NOMO-1 treated with DMSO at 0.1 percent for 48 hours (cell line): ENCODE results near the gene INS.
"Not testable (repeated sequence)": the region's sequence is repeated elsewhere in the genome, so short reads cannot be mapped to it uniquely, and the experiment has no call there.

ENCODE experiments used
- DNase-seq: peaks from one replicate; lab custom pipeline; 2025; ENCODE audit not compliant: unreplicated experiment; lab: John Stamatoyannopoulos, UW

Gene INS

GRCh38 chr11:2135648-2136201 is 25.3 kb downstream of the INS start:
- no peak for DNase-seq

GRCh38 chr11:2135018-2135569 is 25.9 kb downstream of the INS start:
- no peak for DNase-seq

DNA sequence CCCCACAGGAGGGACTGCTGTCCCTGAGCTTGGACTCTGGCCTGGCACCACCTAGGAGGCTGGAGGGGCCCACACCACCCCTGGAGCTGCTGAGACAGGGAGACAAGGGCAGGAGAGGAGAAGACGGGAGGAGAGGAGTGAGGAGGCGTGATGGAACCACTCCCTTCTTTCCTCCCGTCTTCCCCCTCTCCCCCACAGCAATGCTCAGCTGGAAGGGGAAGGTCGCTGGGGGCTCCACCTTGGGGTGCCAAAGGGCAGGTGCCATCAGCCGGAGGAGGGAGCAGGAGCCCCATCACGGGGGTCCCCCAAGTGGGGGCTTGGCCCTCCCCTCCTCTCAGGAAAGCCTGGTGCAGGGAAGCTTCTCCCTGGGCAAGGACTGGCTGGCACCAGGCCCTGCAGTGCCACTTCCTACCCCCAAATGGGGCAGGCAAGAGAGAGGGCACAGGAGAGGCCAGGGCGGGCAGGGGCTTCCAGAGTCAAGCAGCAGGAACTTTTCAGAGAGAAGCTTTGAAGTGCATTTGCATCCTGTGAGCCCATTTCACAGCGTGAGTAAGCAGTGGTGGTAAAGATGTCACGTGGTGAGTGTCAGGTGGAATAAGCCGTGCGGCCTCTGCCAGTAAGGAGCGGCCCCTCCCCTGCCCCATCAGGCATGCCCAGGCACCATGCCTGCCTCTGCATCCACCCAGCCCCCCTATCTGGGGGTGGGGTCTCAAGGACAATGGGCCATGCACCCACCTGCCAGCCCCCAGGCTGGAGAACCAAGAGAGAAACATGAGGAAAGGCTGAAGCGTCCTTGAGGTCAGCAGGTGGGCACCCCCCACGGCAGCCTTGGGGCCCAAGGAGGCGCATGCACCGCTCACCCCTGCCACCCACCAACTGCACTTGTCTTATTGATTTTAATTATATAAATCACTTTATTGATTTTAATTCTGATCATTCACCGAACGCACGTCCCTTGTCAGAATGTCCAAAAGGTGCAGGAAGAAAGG is 26.7 kb downstream of the INS start:
- no peak for DNase-seq

- DNase-seq, result no peak
Observed at GRCh38 chr11:2133241-2134021, 27.6 kb downstream of the INS start.

GRCh38 chr11:2132874-2133240 is 28.2 kb downstream of the INS start:
- no peak for DNase-seq

DNA sequence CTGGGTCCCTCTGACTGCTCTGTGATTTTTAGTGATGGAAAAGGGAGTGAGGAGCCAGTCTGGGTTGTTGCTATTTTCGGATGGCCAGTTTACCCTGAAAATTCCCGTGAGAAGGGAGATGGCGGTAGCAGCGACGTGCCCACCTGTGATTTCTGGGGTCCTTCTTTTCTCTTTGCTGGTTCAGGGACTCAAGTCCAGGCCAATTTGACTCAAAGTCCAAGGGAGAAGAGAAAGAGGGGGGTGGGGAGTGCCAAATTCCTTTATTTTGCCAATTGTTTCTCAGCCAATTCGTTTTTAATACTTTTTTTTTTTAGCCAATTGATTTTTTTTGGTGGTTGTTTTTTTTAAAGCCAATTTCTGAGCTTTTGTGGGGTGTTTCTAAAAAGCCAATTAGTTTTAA is 28.8 kb downstream of the INS start:
- DNase-seq, result no peak

DNA sequence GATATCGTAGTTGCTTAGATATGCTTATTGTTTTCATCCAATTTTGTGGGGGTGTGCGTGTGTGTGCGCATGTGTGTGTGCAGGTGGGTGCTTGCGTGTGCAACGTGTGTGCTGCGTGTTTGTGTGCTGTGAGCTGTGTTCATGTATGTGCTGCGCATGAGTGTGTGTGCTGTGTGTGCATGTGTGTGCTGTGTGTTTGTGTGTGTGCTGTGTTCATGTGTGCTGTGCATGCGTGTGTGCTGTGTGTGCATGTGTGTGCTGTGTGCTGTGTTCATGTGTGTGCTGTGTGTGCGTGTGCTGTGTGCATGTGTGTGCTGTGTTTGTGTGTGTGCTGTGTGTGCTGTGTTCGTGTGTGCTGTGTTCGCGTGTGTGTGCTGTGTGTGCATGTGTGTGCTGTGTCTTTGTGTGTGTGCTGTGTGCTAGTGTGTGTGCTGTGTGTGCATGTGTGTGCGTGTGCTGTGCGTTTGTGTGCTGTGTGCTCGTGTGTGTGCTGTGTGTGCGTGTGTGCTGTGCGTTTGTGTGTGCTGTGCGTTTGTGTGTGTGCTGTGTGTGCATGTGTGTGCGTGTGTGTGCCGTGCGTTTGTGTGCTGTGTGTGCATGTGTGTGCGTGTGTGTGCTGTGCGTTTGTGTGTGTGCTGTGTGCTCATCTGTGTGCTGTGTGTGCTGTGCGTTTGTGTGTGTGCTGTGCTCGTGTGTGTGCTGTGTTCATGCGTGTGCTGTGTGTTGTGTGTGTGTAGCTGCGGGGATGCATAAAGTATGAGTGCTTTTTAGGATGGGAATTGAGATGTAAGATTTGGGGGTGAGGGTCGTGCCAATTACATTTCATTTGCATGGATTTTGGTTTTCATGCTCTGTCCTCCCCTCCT is 29.4 kb downstream of the INS start:
- DNase-seq, result no peak

- no peak for DNase-seq
Observed at GRCh38 chr11:2130881-2131352, 30.1 kb downstream of the INS start.

GRCh38 chr11:2129699-2130366 is 31.2 kb downstream of the INS start:
- DNase-seq, result no peak

DNA sequence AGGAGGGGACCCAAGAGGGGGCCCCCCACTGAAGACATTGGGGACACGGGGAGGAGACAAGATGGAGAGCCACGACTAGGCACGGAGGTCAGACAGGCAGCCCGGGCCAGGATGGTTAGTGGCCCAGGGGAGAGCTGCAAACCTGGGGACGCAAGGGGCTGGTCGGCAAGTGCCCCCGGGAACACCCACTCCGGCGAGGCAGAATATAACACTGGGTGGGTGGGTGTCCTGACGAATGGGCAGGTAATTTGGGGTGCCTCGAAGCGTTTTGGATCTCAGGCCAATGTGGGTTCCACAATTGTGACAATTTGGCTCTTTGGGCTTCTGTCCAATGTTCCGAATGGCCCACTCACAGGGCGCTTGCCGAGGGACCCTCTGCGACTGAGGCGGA is 31.7 kb downstream of the INS start:
- no peak for DNase-seq

- no peak for DNase-seq
Observed at GRCh38 chr11:2128511-2129307, 32.3 kb downstream of the INS start.

GRCh38 chr11:2128130-2128510 is 32.9 kb downstream of the INS start:
- no peak for DNase-seq

- no peak for DNase-seq
Observed at GRCh38 chr11:2127482-2128129, 33.4 kb downstream of the INS start.

GRCh38 chr11:2126520-2127085 is 34.4 kb downstream of the INS start:
- no peak for DNase-seq

GRCh38 chr11:2124736-2125484 is 36.1 kb downstream of the INS start:
- DNase-seq, result not testable (repeated sequence)

DNA sequence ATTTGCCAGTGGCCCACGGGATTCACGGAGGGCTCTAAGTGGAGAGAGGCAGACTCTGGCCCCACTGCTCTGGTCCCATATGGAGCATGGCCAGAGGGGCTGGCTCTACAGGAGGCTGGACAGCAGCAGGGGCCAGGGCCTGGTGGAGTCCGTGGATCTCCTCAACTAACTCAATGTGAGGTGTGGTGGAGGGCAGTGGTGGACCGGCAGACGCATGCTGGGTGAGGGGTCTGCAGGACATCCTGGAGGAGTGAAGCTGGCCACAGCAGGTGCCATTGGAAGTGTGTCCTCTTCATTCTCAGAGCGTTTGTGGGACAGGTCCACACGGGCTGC is 37.4 kb downstream of the INS start:
- DNase-seq, result no peak

DNA sequence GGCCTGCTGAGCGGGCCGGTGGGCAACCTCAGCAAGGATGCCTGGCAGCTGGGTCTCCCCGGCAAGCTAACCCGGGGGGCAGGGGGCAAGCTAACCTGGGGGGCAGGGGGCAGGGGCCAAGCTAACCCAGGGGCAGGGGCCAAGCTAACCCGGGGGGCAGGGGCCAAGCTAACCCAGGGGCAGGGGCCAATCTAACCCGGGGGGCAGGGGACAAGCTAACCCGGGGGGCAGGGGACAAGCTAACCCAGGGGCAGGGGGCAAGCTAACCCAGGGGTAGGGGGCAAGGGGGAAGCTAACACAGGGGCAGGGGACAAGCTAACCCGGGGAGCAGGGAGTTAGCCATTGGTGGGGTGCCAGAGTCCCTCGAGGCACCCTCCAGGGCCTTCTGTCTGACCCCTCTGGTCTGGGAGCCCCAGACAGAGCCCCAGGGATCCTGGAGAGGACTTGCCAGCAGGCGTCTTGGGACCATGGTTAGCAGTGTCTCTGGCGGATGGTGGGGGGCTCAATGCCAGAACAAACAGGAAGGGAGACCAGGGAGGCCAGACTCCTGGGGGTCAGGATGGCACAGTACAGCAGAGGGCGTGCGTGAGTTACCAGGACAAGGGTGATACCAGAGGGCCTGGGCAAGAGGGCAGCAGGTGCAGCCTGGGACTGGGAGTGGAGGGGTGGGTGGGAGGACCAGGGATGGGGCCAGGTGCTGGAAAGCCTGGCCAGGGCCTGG is 37.9 kb downstream of the INS start:
- DNase-seq, result no peak
